ENCODE measurements around the gene PTH2R.
"Not testable (repeated sequence)": the region's sequence is repeated elsewhere in the genome, so short reads cannot be mapped to it uniquely, and the experiment has no call there.

PTH2R gene

GRCh38 chr2:208502288-208502687 lies 95.7 kb downstream of the PTH2R start:
- POLR2A ChIA-PET: no interaction called here
- H3K4me3 ChIP-seq (ENCODE audit: low read depth, low read length): no peak overlapping the region
- TF ChIP-seq CTCF (IDR thresholded peaks at IDR 0.05; ENCODE audit: insufficient read depth, low read length, missing control alignments): no peak
- no peak for DNase-seq (ENCODE audit: low read depth, low spot score)
- CTCF ChIA-PET: no interaction called here

- POLR2A ChIA-PET; DNase-seq (ENCODE audit: low read depth, low spot score); CTCF ChIA-PET; H3K4me3 ChIP-seq (ENCODE audit: low read depth, low read length): not testable (repeated sequence)
These were observed 98.8 kb downstream of the PTH2R start for GRCh38 chr2:208505365-208505764.

GRCh38 chr2:208509586-208509985 lies 103.0 kb downstream of the PTH2R start:
- ChIA-PET CTCF (no interaction called here), POLR2A (no interaction called here)
- H3K4me3 ChIP-seq (ENCODE audit: low read depth, low read length): no peak overlapping the region
- TF ChIP-seq CTCF (IDR thresholded peaks at IDR 0.05; ENCODE audit: insufficient read depth, low read length, missing control alignments): no peak
- no peak for DNase-seq (ENCODE audit: low read depth, low spot score)

- CTCF ChIA-PET: no interaction called here
- TF ChIP-seq CTCF (IDR thresholded peaks at IDR 0.05; ENCODE audit: insufficient read depth, low read length, missing control alignments): no peak
- POLR2A ChIA-PET: no interaction called here
- no peak overlapping the region for H3K4me3 ChIP-seq (ENCODE audit: low read depth, low read length)
- DNase-seq (ENCODE audit: low read depth, low spot score): no peak
These were observed 104.4 kb downstream of the PTH2R start for GRCh38 chr2:208511016-208511415.

- POLR2A ChIA-PET: no interaction called here
- CTCF ChIA-PET: no interaction called here
These were observed 105.0 kb downstream of the PTH2R start for GRCh38 chr2:208511573-208511972.

GRCh38 chr2:208515099-208515498 lies 108.5 kb downstream of the PTH2R start:
- POLR2A ChIA-PET: no interaction called here
- no peak for TF ChIP-seq CTCF (IDR thresholded peaks at IDR 0.05; ENCODE audit: insufficient read depth, low read length, missing control alignments)

More at GRCh38 chr2:208511573-208511972, 105.0 kb downstream of the PTH2R start:
- no peak overlapping the region for H3K4me3 ChIP-seq (ENCODE audit: low read depth, low read length)
- DNase-seq (ENCODE audit: low read depth, low spot score): no peak
- no peak for TF ChIP-seq CTCF (IDR thresholded peaks at IDR 0.05; ENCODE audit: insufficient read depth, low read length, missing control alignments)

GRCh38 chr2:208523069-208523468 lies 116.5 kb downstream of the PTH2R start:
- H3K4me3 ChIP-seq (ENCODE audit: low read depth, low read length); POLR2A ChIA-PET; CTCF ChIA-PET; DNase-seq (ENCODE audit: low read depth, low spot score): not testable (repeated sequence)

More at GRCh38 chr2:208515099-208515498, 108.5 kb downstream of the PTH2R start:
- H3K4me3 ChIP-seq (ENCODE audit: low read depth, low read length): no peak overlapping the region
- DNase-seq (ENCODE audit: low read depth, low spot score): no peak
- CTCF ChIA-PET: no interaction called here

- H3K4me3 ChIP-seq (ENCODE audit: low read depth, low read length); POLR2A ChIA-PET; DNase-seq (ENCODE audit: low read depth, low spot score); CTCF ChIA-PET: not testable (repeated sequence)
These were observed 118.6 kb downstream of the PTH2R start for GRCh38 chr2:208525165-208525564.

All from AG04449 (cell line).